GM23338 (cell line): Measurements from ENCODE around the gene RABGAP1L. TPM values are rescaled to one million over a fixed set of nuclear protein-coding genes. Genes with fewer than 3 reads are reported as not detected.

Source experiments
- ATAC-seq: fragments of 200-7000 bp; cut with Tn5 transposase; 3 replicates; pipeline ENCODE4 v1.9.1; 2020
- DNase-seq: peaks from one replicate; pipeline ENCODE4 v3.0.0-alpha.2; 2015; ENCODE audit warnings: low spot score
- H2AFZ ChIP-seq: fragments of 200-600 bp; sonication (generic); 2 replicates; pipeline ENCODE4 v1.8.0; 2016; ENCODE audit warnings: antibody characterized with exemption, mild to moderate bottlenecking, moderate library complexity
- H3F3A ChIP-seq: fragments of 200-600 bp; sonication (generic); replicated peaks from 2 replicates; pipeline ENCODE4 v1.8.0; 2017; ENCODE audit warnings: antibody characterized with exemption, mixed run types, low read depth
- H3K27ac ChIP-seq: fragments of 200-600 bp; sonication (generic); 2 replicates; pipeline ENCODE4 v1.6.1; 2016; ENCODE audit warnings: low read depth
- H3K27me3 ChIP-seq: fragments of 200-600 bp; sonication (generic); 2 replicates; pipeline ENCODE4 v1.8.0; 2016; ENCODE audit warnings: mild to moderate bottlenecking, mixed run types, moderate library complexity; ENCODE audit not compliant: insufficient read depth
- H3K36me3 ChIP-seq: fragments of 200-600 bp; sonication (generic); 2 replicates; pipeline ENCODE4 v1.8.0; 2016; ENCODE audit warnings: mild to moderate bottlenecking; ENCODE audit not compliant: insufficient read depth
- H3K4me1 ChIP-seq: fragments of 200-600 bp; sonication (generic); 2 replicates; pipeline ENCODE4 v1.8.0; 2016; ENCODE audit warnings: mild to moderate bottlenecking, moderate library complexity; ENCODE audit not compliant: insufficient read depth
- H3K4me2 ChIP-seq: fragments of 200-600 bp; sonication (generic); 2 replicates; pipeline ENCODE4 v1.7.1; 2017; ENCODE audit warnings: mixed run types
- H3K4me3 ChIP-seq: fragments of 200-600 bp; sonication (generic); 2 replicates; pipeline ENCODE4 v1.6.1; 2016; ENCODE audit warnings: mixed run types
- H3K79me2 ChIP-seq: fragments of 200-600 bp; sonication (generic); replicated peaks from 2 replicates; pipeline ENCODE4 v1.8.0; 2017; ENCODE audit warnings: mild to moderate bottlenecking; ENCODE audit not compliant: insufficient read depth
- H3K9me2 ChIP-seq: fragments of 200-600 bp; sonication (generic); 2 replicates; pipeline ENCODE4 v1.8.0; 2017; ENCODE audit not compliant: insufficient read depth
- H4K20me1 ChIP-seq: fragments of 200-600 bp; sonication (generic); replicated peaks from 2 replicates; pipeline ENCODE4 v1.8.0; 2017; ENCODE audit warnings: mild to moderate bottlenecking; ENCODE audit not compliant: insufficient read depth
- H3K27ac Mint-ChIP-seq: 2 replicates; pipeline ENCODE4 v1.8.0; 2020; ENCODE audit warnings: inconsistent platforms, mild to moderate bottlenecking, moderate library complexity, mixed read lengths
- H3K27me3 Mint-ChIP-seq: 3 replicates; pipeline ENCODE4 v1.8.0; 2022; ENCODE audit warnings: low read depth, mild to moderate bottlenecking, moderate library complexity, mixed read lengths, inconsistent platforms; ENCODE audit not compliant: insufficient read depth, poor library complexity
- H3K36me3 Mint-ChIP-seq: 3 replicates; pipeline ENCODE4 v1.8.0; 2021; ENCODE audit warnings: low read depth, mild to moderate bottlenecking, inconsistent platforms, moderate library complexity, mixed read lengths
- H3K4me1 Mint-ChIP-seq: 3 replicates; pipeline ENCODE4 v1.8.0; 2020; ENCODE audit warnings: mild to moderate bottlenecking, inconsistent platforms, mixed read lengths
- H3K4me3 Mint-ChIP-seq: 3 replicates; pipeline ENCODE4 v1.8.0; 2021; ENCODE audit warnings: moderate library complexity, mild to moderate bottlenecking, inconsistent platforms, mixed read lengths
- H3K9me3 Mint-ChIP-seq: 3 replicates; pipeline ENCODE4 v1.8.0; 2020; ENCODE audit warnings: moderate library complexity, mild to moderate bottlenecking, inconsistent platforms, mixed read lengths
- CREB1 ChIP-seq: fragments of 250-450 bp; sonication (Bioruptor Pico); IDR thresholded peaks from 2 replicates; pipeline ENCODE4 v1.5.0; 2020; ENCODE audit warnings: low read depth, mild to moderate bottlenecking, moderate library complexity
- EZH2 ChIP-seq: fragments of 200-600 bp; sonication (generic); IDR thresholded peaks from one replicate; pipeline ENCODE4 v1.8.0; 2017; ENCODE audit warnings: antibody characterized with exemption, mild to moderate bottlenecking, low read depth; ENCODE audit not compliant: unreplicated experiment
- EZH2phosphoT487 ChIP-seq: fragments of 200-600 bp; sonication (generic); IDR thresholded peaks from one replicate; pipeline ENCODE4 v1.8.1; 2018; ENCODE audit warnings: antibody characterized with exemption; ENCODE audit not compliant: unreplicated experiment
- JUNB ChIP-seq: IDR thresholded peaks from one replicate; pipeline ENCODE4 v1.6.1; 2016; ENCODE audit warnings: antibody characterized with exemption; ENCODE audit not compliant: unreplicated experiment
- NANOG ChIP-seq: IDR thresholded peaks from 2 replicates; pipeline ENCODE4 v1.6.1; 2016; ENCODE audit warnings: antibody characterized with exemption, borderline replicate concordance
- ZNF114 ChIP-seq: fragments of 250-450 bp; sonication (Bioruptor Pico); IDR thresholded peaks from 2 replicates; pipeline ENCODE4 v1.5.0; 2020; ENCODE audit warnings: mild to moderate bottlenecking, moderate library complexity
- polyA plus RNA-seq: library from polyadenylated mRNA; unstranded; fragments of >200 nt; fragmentation: Nextera tagmentation; extraction: Ambion mirVana; gene quantifications from 2 replicates; pipeline ENCODE4 v1.2.1, GENCODE V29; 2016
- total RNA-seq: library from RNA; depleted of rRNA; stranded (reverse); fragments of >200 nt; shearing (Covaris generic); gene quantifications from 2 replicates; pipeline ENCODE4 v1.2.3, GENCODE V29; 2014
- TF ChIP-seq, protein P1 (sequence below): fragments of 250-450 bp; sonication (Bioruptor Pico); IDR thresholded peaks from 2 replicates; pipeline ENCODE4 v1.5.0; 2020; ENCODE audit warnings: mild to moderate bottlenecking, moderate library complexity
- TF ChIP-seq, protein P2 (sequence below): IDR thresholded peaks from 2 replicates; pipeline ENCODE4 v1.6.1; 2016; ENCODE audit warnings: antibody characterized with exemption

RABGAP1L gene
- total and polyA plus RNA-seq, 2 experiments from 2014 or later: 83.2 to 136 TPM

- H3K27ac Mint-ChIP-seq: no peak overlapping the region
- H3K4me1 Mint-ChIP-seq: no peaks in the 10 kb centered on the region
- no peak overlapping the region for H3K27ac ChIP-seq
- no peaks in the 10 kb centered on the region for H3K27me3 ChIP-seq
- H3K36me3 ChIP-seq: no peaks in the 10 kb centered on the region
- no peak overlapping the region for H3K4me2 ChIP-seq
- no peak overlapping the region for H3K4me3 Mint-ChIP-seq
- no peaks in the 10 kb centered on the region for H4K20me1 ChIP-seq
- H3K4me1 ChIP-seq: no peaks in the 10 kb centered on the region
- no peaks in the 10 kb centered on the region for H3F3A ChIP-seq
- H2AFZ ChIP-seq: no peak overlapping the region
- peaks cover 18% of the 10 kb centered on the region for H3K79me2 ChIP-seq
- peaks cover 5% of the 10 kb centered on the region for H3K36me3 Mint-ChIP-seq
- peaks cover 3% of the 10 kb centered on the region for H3K27me3 Mint-ChIP-seq
- no peak for ATAC-seq
- DNase-seq: no peak
- TF ChIP-seq, protein P1, sequence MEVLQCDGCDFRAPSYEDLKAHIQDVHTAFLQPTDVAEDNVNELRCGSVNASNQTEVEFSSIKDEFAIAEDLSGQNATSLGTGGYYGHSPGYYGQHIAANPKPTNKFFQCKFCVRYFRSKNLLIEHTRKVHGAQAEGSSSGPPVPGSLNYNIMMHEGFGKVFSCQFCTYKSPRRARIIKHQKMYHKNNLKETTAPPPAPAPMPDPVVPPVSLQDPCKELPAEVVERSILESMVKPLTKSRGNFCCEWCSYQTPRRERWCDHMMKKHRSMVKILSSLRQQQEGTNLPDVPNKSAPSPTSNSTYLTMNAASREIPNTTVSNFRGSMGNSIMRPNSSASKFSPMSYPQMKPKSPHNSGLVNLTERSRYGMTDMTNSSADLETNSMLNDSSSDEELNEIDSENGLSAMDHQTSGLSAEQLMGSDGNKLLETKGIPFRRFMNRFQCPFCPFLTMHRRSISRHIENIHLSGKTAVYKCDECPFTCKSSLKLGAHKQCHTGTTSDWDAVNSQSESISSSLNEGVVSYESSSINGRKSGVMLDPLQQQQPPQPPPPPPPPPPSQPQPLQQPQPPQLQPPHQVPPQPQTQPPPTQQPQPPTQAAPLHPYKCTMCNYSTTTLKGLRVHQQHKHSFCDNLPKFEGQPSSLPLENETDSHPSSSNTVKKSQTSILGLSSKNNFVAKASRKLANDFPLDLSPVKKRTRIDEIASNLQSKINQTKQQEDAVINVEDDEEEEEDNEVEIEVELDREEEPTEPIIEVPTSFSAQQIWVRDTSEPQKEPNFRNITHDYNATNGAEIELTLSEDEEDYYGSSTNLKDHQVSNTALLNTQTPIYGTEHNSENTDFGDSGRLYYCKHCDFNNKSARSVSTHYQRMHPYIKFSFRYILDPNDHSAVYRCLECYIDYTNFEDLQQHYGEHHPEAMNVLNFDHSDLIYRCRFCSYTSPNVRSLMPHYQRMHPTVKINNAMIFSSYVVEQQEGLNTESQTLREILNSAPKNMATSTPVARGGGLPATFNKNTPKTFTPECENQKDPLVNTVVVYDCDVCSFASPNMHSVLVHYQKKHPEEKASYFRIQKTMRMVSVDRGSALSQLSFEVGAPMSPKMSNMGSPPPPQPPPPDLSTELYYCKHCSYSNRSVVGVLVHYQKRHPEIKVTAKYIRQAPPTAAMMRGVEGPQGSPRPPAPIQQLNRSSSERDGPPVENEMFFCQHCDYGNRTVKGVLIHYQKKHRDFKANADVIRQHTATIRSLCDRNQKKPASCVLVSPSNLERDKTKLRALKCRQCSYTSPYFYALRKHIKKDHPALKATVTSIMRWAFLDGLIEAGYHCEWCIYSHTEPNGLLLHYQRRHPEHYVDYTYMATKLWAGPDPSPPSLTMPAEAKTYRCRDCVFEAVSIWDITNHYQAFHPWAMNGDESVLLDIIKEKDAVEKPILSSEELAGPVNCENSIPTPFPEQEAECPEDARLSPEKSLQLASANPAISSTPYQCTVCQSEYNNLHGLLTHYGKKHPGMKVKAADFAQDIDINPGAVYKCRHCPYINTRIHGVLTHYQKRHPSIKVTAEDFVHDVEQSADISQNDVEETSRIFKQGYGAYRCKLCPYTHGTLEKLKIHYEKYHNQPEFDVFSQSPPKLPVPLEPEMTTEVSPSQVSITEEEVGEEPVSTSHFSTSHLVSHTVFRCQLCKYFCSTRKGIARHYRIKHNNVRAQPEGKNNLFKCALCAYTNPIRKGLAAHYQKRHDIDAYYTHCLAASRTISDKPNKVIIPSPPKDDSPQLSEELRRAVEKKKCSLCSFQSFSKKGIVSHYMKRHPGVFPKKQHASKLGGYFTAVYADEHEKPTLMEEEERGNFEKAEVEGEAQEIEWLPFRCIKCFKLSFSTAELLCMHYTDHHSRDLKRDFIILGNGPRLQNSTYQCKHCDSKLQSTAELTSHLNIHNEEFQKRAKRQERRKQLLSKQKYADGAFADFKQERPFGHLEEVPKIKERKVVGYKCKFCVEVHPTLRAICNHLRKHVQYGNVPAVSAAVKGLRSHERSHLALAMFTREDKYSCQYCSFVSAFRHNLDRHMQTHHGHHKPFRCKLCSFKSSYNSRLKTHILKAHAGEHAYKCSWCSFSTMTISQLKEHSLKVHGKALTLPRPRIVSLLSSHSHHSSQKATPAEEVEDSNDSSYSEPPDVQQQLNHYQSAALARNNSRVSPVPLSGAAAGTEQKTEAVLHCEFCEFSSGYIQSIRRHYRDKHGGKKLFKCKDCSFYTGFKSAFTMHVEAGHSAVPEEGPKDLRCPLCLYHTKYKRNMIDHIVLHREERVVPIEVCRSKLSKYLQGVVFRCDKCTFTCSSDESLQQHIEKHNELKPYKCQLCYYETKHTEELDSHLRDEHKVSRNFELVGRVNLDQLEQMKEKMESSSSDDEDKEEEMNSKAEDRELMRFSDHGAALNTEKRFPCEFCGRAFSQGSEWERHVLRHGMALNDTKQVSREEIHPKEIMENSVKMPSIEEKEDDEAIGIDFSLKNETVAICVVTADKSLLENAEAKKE: no peak
- TF ChIP-seq, protein P2, sequence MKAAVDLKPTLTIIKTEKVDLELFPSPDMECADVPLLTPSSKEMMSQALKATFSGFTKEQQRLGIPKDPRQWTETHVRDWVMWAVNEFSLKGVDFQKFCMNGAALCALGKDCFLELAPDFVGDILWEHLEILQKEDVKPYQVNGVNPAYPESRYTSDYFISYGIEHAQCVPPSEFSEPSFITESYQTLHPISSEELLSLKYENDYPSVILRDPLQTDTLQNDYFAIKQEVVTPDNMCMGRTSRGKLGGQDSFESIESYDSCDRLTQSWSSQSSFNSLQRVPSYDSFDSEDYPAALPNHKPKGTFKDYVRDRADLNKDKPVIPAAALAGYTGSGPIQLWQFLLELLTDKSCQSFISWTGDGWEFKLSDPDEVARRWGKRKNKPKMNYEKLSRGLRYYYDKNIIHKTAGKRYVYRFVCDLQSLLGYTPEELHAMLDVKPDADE: no peak
- no peak for TF ChIP-seq CREB1 (CRISPR knock-in tag)
- no peak for TF ChIP-seq ZNF114 (CRISPR knock-in tag)
- TF ChIP-seq JUNB: no peak
- no peak for TF ChIP-seq NANOG
- TF ChIP-seq EZH2: no peak
- no peak for TF ChIP-seq EZH2phosphoT487
- H3K9me3 Mint-ChIP-seq: peaks cover 7% of the 10 kb centered on the region
- no peak overlapping the region for H3K4me3 ChIP-seq
- H3K9me2 ChIP-seq: no peaks in the 10 kb centered on the region
Measured at GRCh38 chr1:174190691-174191199, 31.4 kb downstream of the RABGAP1L start.
